ENCODE measurements around the gene ATP13A2. TPM values are rescaled to one million over a fixed set of nuclear protein-coding genes. Genes with fewer than 3 reads are reported as not detected.
"Not testable (repeated sequence)": the region's sequence is repeated elsewhere in the genome, so short reads cannot be mapped to it uniquely, and the experiment has no call there.

The ATP13A2 gene
- total RNA-seq, 1 donor from 2014 or later, result 42.1 TPM

GRCh38 chr1:16955186-16955585 is 56.5 kb downstream of the ATP13A2 start:
- H3K27ac ChIP-seq, result no peak overlapping the region
- H3K4me3 ChIP-seq, result no peak overlapping the region
- intact Hi-C loops (cut with DNase I), result loop anchor here (10.0 kb wide), 1 partner anchor 90 kb away; no protein-coding TSS in a partner anchor
- H3K36me3 ChIP-seq, result no peaks in the 10 kb centered on the region
- ATAC-seq, result no peak
- TF ChIP-seq, protein P1, sequence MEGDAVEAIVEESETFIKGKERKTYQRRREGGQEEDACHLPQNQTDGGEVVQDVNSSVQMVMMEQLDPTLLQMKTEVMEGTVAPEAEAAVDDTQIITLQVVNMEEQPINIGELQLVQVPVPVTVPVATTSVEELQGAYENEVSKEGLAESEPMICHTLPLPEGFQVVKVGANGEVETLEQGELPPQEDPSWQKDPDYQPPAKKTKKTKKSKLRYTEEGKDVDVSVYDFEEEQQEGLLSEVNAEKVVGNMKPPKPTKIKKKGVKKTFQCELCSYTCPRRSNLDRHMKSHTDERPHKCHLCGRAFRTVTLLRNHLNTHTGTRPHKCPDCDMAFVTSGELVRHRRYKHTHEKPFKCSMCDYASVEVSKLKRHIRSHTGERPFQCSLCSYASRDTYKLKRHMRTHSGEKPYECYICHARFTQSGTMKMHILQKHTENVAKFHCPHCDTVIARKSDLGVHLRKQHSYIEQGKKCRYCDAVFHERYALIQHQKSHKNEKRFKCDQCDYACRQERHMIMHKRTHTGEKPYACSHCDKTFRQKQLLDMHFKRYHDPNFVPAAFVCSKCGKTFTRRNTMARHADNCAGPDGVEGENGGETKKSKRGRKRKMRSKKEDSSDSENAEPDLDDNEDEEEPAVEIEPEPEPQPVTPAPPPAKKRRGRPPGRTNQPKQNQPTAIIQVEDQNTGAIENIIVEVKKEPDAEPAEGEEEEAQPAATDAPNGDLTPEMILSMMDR (IDR thresholded peaks at IDR 0.05), result no peak
- H3K9me3 ChIP-seq, result no peaks in the 10 kb centered on the region
- no peaks in the 10 kb centered on the region for H3K27me3 ChIP-seq
- no peak for DNase-seq
- peaks cover 2% of the 10 kb centered on the region for H3K4me1 ChIP-seq

DNA sequence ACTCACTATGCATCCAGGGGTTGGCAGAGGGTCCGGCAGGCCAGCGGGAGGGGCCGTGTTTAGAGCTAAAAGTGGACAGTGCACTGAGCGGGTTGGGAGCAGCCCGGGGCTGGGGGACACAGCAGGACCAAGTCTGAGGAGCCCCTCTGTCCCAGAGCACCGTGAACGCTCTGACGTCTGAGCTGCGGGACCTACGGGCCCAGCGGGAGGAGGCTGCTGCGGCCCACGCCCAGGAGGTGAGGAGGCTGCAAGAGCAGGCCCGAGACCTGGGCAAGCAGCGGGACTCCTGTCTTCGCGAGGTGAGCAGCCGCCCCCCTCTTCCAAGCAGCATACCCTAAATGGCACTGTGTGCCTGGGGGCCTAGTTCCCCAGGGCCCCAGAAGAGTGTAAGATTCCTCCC is 57.1 kb downstream of the ATP13A2 start:
- Histone ChIP-seq H3K27me3 (no peaks in the 10 kb centered on the region), H3K9me3 (no peaks in the 10 kb centered on the region), H3K4me3 (no peak overlapping the region), H3K27ac (no peak overlapping the region), H3K36me3 (no peaks in the 10 kb centered on the region), H3K4me1 (no peaks in the 10 kb centered on the region)
- TF ChIP-seq, protein P1 (IDR thresholded peaks at IDR 0.05), result no peak
- ATAC-seq (no peak), DNase-seq (no peak)
- intact Hi-C loops (cut with DNase I), result loop anchor here (10.0 kb wide), 1 partner anchor 90 kb away; no protein-coding TSS in a partner anchor

DNA sequence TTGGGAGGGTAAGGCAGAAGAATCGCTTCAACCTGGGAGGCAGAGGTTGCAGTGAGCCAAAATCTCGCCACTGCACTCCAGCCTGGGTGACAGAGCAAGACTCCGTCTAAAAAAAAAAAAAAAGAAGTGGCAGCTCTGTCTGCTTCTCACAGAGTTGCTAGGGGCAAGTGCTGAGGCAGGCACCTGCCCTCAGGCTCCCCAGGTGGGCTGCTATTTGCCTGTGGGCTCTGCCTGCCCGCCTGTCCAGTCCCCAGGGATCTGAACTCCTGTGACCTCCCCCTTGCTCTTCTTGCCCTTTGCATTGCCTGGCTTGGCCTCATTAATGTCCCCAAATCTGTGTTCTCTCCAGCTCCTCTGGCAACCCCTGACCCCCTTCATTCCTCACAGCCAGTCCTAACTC is 59.4 kb downstream of the ATP13A2 start:
- DNase-seq, H3K9me3 ChIP-seq, H3K4me1 ChIP-seq, ATAC-seq, H3K27me3 ChIP-seq, H3K36me3 ChIP-seq, H3K4me3 ChIP-seq, H3K27ac ChIP-seq: not testable (repeated sequence)
- intact Hi-C loops (cut with DNase I), result loop anchor here (10.0 kb wide), 1 partner anchor 92 kb away; no protein-coding TSS in a partner anchor

- intact Hi-C loops (cut with DNase I); ATAC-seq; H3K9me3 ChIP-seq; H3K27me3 ChIP-seq; H3K4me1 ChIP-seq; DNase-seq; H3K36me3 ChIP-seq; H3K27ac ChIP-seq; H3K4me3 ChIP-seq: not testable (repeated sequence)
Measured at GRCh38 chr1:16949026-16949425, 62.7 kb downstream of the ATP13A2 start.

DNA sequence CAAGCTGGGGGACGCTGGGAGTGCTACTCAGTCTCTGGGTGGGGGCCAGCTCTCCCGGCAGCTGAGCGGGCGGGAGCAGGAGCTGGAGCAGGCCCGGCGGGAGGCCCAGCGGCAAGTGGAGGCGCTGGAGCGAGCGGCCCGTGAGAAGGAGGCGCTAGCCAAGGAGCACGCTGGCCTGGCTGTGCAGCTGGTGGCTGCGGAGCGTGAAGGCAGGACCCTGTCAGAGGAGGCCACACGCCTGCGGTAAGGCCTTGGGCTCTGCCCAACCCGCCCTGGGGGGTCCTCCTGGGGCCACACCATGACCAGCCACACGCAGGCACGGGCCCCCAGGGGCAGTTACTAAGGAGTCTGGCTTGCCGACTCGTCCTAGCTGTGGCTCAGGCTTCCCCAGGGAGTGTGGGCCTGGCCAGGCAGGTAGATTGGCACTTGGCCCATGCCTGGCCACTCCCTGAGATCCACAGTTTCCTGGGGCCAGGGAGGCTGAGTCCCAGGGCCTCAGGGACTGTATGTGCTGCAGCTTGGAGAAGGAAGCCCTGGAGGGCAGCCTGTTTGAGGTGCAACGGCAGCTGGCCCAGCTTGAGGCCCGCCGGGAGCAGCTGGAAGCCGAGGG is 63.3 kb downstream of the ATP13A2 start:
- ATAC-seq, result peak; percentile 43
- H3K9me3 ChIP-seq; H3K36me3 ChIP-seq; H3K4me3 ChIP-seq; intact Hi-C loops (cut with DNase I); H3K27me3 ChIP-seq; H3K27ac ChIP-seq; H3K4me1 ChIP-seq; DNase-seq: not testable (repeated sequence)

GRCh38 chr1:16946646-16947045 is 65.1 kb downstream of the ATP13A2 start:
- no peak overlapping the region for H3K27ac ChIP-seq
- H3K27me3 ChIP-seq, result no peaks in the 10 kb centered on the region
- H3K36me3 ChIP-seq, result peaks cover 5% of the 10 kb centered on the region
- no peak overlapping the region for H3K4me3 ChIP-seq
- TF ChIP-seq, protein P1 (IDR thresholded peaks at IDR 0.05), result no peak
- H3K4me1 ChIP-seq, result no peaks in the 10 kb centered on the region
- no peak for ATAC-seq
- intact Hi-C loops (cut with DNase I), result no loop called here
- no peaks in the 10 kb centered on the region for H3K9me3 ChIP-seq
- no peak for DNase-seq

DNA sequence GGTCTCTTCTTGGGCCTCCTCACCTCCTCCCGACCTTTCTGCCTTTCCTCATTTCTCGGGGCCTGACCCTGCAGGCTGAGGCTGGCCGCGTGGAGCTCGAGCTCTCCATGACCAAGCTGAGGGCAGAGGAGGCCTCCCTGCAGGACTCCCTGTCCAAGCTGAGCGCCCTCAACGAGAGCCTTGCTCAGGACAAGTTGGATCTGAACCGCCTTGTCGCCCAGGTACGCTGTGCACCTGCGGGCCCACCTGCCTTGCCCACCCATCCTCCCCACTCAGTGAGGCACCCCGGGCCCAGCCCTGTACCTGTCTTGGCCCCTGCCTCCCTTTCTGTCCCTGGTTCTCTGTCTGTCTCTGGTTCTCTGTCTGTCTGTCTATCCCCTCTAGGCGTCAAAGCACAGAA is 65.5 kb downstream of the ATP13A2 start:
- H3K36me3 ChIP-seq; DNase-seq; H3K27ac ChIP-seq; H3K4me3 ChIP-seq; H3K27me3 ChIP-seq; ATAC-seq; intact Hi-C loops (cut with DNase I); H3K9me3 ChIP-seq; H3K4me1 ChIP-seq: not testable (repeated sequence)

- H3K9me3 ChIP-seq; H3K36me3 ChIP-seq; H3K27ac ChIP-seq; H3K4me1 ChIP-seq; intact Hi-C loops (cut with DNase I); H3K27me3 ChIP-seq; DNase-seq; H3K4me3 ChIP-seq: not testable (repeated sequence)
- peak; percentile 18 for ATAC-seq
Measured at GRCh38 chr1:16945512-16945911, 66.2 kb downstream of the ATP13A2 start.
